Fibroblast of lung (primary cell): ENCODE results near the gene INHA. TPM values are rescaled to one million over a fixed set of nuclear protein-coding genes. Genes with fewer than 3 reads are reported as not detected.

Experiments used
- DNase-seq, 2 donors: peaks; one replicate each; pipeline versions ENCODE4 v3.0.0 to v3.0.0-alpha.2; 2010; ENCODE audit warnings: low read depth in 2 of 2
- H2AFZ ChIP-seq: 2 replicates; pipeline ENCODE4 v1.5.1; 2012; ENCODE audit warnings: low read length, control low read depth, inconsistent platforms
- H3K27ac ChIP-seq: 2 replicates; pipeline ENCODE4 v1.5.1; 2011; ENCODE audit warnings: low read length, control low read depth; ENCODE audit not compliant: insufficient read depth
- H3K27me3 ChIP-seq: 2 replicates; pipeline ENCODE4 v1.5.1; 2011; ENCODE audit warnings: mild to moderate bottlenecking, low read length; ENCODE audit not compliant: control insufficient read depth, insufficient read depth
- H3K36me3 ChIP-seq: 2 replicates; pipeline ENCODE4 v1.5.1; 2011; ENCODE audit warnings: low read length; ENCODE audit not compliant: control insufficient read depth, insufficient read depth
- H3K4me1 ChIP-seq: 2 replicates; pipeline ENCODE4 v1.5.1; 2011; ENCODE audit warnings: low read length; ENCODE audit not compliant: control insufficient read depth, insufficient read depth; ENCODE audit errors: extremely low read depth
- H3K4me2 ChIP-seq: 2 replicates; pipeline ENCODE4 v1.5.1; 2011; ENCODE audit warnings: low read length, control low read depth; ENCODE audit not compliant: insufficient read depth; ENCODE audit errors: extremely low read depth
- H3K4me3 ChIP-seq, 4 experiments: fragments of 200-600 bp in 1 of 4; sonication (generic) in 1 of 4; replicated peaks in 1 of 4; 2 replicates each; pipeline ENCODE4 v1.5.1; 2011 to 2016; ENCODE audit warnings: low read length in 4 of 4, low read depth in 3 of 4, mild to moderate bottlenecking in 3 of 4, control low read depth in 2 of 4, inconsistent platforms in 1 of 4, mixed read lengths in 1 of 4; ENCODE audit not compliant: insufficient read depth in 1 of 4; ENCODE audit errors: control extremely low read depth in 1 of 4
- H3K79me2 ChIP-seq: 2 replicates; pipeline ENCODE4 v1.5.1; 2012; ENCODE audit warnings: mild to moderate bottlenecking, low read length, inconsistent platforms; ENCODE audit not compliant: control insufficient read depth, insufficient read depth
- H3K9ac ChIP-seq: 2 replicates; pipeline ENCODE4 v1.5.1; 2011; ENCODE audit warnings: mild to moderate bottlenecking, low read length, control low read depth; ENCODE audit not compliant: insufficient read depth
- H3K9me3 ChIP-seq: 2 replicates; pipeline ENCODE4 v1.5.1; 2012; ENCODE audit warnings: low read depth, low read length; ENCODE audit not compliant: control insufficient read depth, insufficient read depth
- H4K20me1 ChIP-seq: 2 replicates; pipeline ENCODE4 v1.5.1; 2011; ENCODE audit warnings: low read length; ENCODE audit not compliant: control insufficient read depth, insufficient read depth; ENCODE audit errors: extremely low read depth
- EZH2 ChIP-seq: IDR thresholded peaks from 2 replicates; pipeline ENCODE4 v1.5.1; 2012; ENCODE audit warnings: low read length, control low read depth, mild to moderate bottlenecking; ENCODE audit errors: missing control alignments
- polyA plus RNA-seq, 2 donors: library from polyadenylated mRNA; depleted of rRNA in 1 of 2; stranded (reverse) in 1 of 2; unstranded in 1 of 2; fragments of >200 nt; gene quantifications; 2 replicates each; pipeline ENCODE4 v1.2.1, GENCODE V29; 2011 to 2012; ENCODE audit warnings: missing spikeins in 1 of 2
- total RNA-seq: library from RNA; depleted of rRNA; stranded (reverse); fragments of >200 nt; gene quantifications from 2 replicates; pipeline ENCODE4 v1.2.1, GENCODE V29; 2014
- TF ChIP-seq, protein P1 (sequence below), 2 donors: IDR thresholded peaks in 1 of 2; conservative IDR thresholded peaks in 1 of 2; 1 replicate in 1 of 2; 2 replicates in 1 of 2; pipeline ENCODE4 v1.5.1; 2011 to 2012; ENCODE audit warnings: low read length in 2 of 2, control low read depth in 1 of 2, inconsistent platforms in 1 of 2, low read depth in 1 of 2, mild to moderate bottlenecking in 1 of 2

The INHA gene
- total and polyA plus RNA-seq, 2 donors (not counting 1 experiment from before 2014, with no cell fraction given), result 0.15 to 0.50 TPM

DNA sequence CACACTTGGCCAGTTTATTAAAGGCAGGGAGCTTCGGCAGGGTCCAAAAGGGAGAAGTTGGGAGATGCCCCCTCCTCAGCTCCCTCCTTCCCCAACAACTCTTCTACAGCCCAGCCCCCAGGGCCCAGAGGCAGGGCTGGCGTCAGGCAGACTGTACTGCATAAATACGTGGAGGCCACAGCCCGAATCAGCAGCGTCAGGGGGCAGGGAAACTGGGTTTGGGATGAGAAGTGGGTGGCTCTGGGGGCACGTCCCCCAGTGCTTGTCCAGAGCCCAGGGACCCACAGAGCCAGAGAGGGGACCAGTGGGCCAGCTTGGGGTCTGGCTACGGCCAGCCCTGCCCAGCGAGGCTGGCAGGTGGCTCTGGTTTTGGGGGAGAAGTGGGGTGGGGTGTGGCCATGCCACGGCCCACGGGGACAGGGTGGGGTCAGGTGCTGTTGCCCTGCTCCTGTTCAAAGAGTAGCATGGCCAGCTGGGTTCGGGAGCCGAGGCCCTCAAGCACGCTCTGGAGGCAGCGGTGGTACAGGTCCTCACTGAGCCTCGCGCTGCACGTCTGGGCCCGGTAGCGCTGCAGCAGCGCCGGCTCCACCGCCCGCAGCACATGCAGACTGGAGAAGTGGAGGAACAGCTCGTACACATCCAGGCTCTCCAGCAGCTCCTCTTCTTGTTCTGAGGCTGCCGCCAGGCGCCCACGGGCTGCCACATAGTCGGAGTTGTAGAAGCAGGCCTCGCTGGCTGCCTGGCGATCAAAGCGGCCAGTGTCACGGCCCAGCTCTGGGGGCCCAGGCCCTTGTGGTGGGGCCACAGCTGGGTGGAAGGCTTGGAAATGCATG is 32.9 kb upstream of the INHA start:
- no peak overlapping the region for H3K9ac ChIP-seq
- no peaks in the 10 kb centered on the region for H3K9me3 ChIP-seq
- H3K79me2 ChIP-seq, result peaks cover 4% of the 10 kb centered on the region
- no peak for DNase-seq
- no peak overlapping the region for H2AFZ ChIP-seq
- no peak overlapping the region for H3K4me2 ChIP-seq
- TF ChIP-seq EZH2, result no peak
- TF ChIP-seq, protein P1, sequence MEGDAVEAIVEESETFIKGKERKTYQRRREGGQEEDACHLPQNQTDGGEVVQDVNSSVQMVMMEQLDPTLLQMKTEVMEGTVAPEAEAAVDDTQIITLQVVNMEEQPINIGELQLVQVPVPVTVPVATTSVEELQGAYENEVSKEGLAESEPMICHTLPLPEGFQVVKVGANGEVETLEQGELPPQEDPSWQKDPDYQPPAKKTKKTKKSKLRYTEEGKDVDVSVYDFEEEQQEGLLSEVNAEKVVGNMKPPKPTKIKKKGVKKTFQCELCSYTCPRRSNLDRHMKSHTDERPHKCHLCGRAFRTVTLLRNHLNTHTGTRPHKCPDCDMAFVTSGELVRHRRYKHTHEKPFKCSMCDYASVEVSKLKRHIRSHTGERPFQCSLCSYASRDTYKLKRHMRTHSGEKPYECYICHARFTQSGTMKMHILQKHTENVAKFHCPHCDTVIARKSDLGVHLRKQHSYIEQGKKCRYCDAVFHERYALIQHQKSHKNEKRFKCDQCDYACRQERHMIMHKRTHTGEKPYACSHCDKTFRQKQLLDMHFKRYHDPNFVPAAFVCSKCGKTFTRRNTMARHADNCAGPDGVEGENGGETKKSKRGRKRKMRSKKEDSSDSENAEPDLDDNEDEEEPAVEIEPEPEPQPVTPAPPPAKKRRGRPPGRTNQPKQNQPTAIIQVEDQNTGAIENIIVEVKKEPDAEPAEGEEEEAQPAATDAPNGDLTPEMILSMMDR (conservative IDR thresholded peaks at IDR 0.05 in 1 of 2, IDR thresholded peaks at IDR 0.05 in 1 of 2; ENCODE audit: low read depth in 1 of 2, low read length in 2 of 2), result no peak
- H3K4me3 ChIP-seq, result no peak overlapping the region
- H4K20me1 ChIP-seq, result no peaks in the 10 kb centered on the region
- no peaks in the 10 kb centered on the region for H3K27me3 ChIP-seq
- H3K27ac ChIP-seq, result no peak overlapping the region
- peaks cover 5% of the 10 kb centered on the region for H3K4me1 ChIP-seq
- H3K36me3 ChIP-seq, result peaks cover 17% of the 10 kb centered on the region

DNA sequence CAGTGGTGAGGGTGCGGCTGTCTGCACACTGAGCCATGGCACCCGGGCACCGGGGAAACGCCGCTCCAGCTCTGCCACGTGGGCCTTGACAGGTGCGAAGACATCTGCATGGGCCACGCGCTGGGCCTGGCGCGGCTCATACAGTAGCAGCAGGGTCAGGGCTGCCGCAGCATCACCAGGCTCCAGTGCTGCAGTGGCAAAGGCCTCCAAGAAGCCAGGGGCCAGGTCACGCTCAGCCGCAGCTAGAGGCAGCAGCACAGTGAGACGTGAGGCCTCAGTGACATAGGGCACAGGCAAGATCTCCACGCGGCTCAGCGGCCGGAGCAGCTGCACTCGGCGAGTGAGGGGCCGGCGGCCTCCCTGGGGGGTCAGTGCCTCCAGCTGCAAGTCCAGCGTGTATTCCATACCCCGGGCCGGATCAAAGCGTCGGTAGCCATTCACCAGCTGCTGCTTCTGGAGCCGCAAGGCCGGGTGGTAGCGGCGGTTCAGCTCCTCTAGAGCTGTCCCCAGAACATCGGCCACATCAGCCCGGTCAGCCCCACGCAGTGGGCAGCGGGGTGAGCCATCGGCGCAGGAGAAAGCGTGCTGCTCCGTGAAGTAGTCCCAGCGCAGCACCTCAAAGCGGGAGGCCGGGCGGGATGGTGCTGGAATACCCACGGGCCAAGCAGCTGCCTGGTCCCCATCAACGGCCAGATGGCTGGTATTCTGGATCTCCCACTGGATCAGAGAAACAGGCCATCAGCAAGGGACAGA is 32.0 kb upstream of the INHA start:
- H4K20me1 ChIP-seq, result no peaks in the 10 kb centered on the region
- TF ChIP-seq, protein P1 (conservative IDR thresholded peaks at IDR 0.05 in 1 of 2, IDR thresholded peaks at IDR 0.05 in 1 of 2; ENCODE audit: low read depth in 1 of 2, low read length in 2 of 2), result no peak
- TF ChIP-seq EZH2, result no peak

DNA sequence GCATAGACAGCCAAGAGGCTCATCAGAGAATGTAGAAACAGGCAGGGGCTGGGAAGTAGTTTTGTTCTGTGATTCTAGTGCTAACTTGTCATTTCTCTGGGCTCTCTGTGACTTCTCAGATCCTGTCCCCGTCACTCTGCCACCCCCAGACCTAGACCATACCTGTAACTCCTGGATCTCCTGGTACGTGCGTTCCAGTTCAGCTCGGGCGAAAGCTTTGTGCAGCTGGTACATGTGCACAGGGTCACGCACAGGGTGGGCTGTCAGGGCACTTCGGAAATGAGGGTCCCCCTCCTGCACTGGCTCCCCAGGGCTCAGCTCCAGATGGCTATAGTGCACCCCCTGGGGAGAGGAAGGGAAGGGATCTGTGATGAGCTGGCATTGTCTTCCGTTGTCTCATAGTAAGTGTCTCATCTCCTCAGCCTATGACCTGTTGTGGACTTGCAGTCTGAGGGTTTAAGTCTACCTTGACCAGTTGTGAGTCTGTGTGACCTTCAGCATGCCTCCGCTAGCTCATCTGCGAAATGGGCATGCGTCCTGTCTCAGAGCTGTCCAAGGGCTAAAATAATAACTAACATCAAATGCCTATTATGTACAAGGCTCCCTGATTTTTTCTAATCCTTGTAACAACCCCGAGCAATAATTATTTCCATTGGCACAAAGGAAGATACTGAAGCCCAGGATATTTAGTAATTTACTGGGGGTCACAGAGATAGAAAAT is 31.2 kb upstream of the INHA start:
- DNase-seq, result no peak
- H3K27me3 ChIP-seq, result no peaks in the 10 kb centered on the region
- peaks cover 5% of the 10 kb centered on the region for H3K4me1 ChIP-seq
- no peak overlapping the region for H3K9ac ChIP-seq
- H2AFZ ChIP-seq, result no peak overlapping the region
- TF ChIP-seq EZH2, result no peak
- TF ChIP-seq, protein P1 (conservative IDR thresholded peaks at IDR 0.05 in 1 of 2, IDR thresholded peaks at IDR 0.05 in 1 of 2; ENCODE audit: low read depth in 1 of 2, low read length in 2 of 2), result no peak
- H3K4me2 ChIP-seq, result no peak overlapping the region
- H3K4me3 ChIP-seq, result no peak overlapping the region
- H4K20me1 ChIP-seq, result no peaks in the 10 kb centered on the region
- peaks cover 4% of the 10 kb centered on the region for H3K79me2 ChIP-seq
- no peaks in the 10 kb centered on the region for H3K9me3 ChIP-seq
- H3K27ac ChIP-seq, result no peak overlapping the region
- H3K36me3 ChIP-seq, result peaks cover 17% of the 10 kb centered on the region

More for the DNA sequence above, 32.0 kb upstream of the INHA start:
- H3K36me3 ChIP-seq, result peaks cover 17% of the 10 kb centered on the region
- H2AFZ ChIP-seq, result no peak overlapping the region
- no peak overlapping the region for H3K27ac ChIP-seq
- H3K27me3 ChIP-seq, result no peaks in the 10 kb centered on the region
- H3K4me2 ChIP-seq, result no peak overlapping the region
- no peak for DNase-seq
- no peaks in the 10 kb centered on the region for H3K9me3 ChIP-seq
- peaks cover 4% of the 10 kb centered on the region for H3K79me2 ChIP-seq
- peaks cover 5% of the 10 kb centered on the region for H3K4me1 ChIP-seq
- no peak overlapping the region for H3K9ac ChIP-seq
- no peak overlapping the region for H3K4me3 ChIP-seq
